ENCODE measurements around the gene MORN1.

The MORN1 gene

DNA sequence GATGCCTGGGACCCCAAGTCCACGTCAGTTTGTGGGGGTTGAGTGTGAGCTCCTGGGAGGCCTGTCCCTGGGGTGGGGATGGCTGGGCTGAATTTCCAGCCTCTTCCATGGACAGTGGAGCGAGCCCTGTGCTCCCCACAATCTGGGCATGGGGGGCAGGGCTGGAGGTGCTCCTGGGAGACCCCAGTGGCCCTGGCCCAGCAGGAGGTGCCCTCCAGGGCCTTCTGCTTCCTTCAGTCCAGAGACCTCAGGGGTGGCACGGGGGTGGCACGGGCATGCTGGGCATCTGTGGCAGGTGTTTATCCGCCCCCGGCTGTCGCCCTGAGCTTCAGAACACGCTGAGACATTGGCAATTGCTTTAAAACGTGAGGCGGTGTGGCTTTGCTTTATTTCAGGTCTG lies 40.9 kb downstream of the MORN1 start:
- no peak for DNase-seq (ENCODE audit: low read depth)

DNA sequence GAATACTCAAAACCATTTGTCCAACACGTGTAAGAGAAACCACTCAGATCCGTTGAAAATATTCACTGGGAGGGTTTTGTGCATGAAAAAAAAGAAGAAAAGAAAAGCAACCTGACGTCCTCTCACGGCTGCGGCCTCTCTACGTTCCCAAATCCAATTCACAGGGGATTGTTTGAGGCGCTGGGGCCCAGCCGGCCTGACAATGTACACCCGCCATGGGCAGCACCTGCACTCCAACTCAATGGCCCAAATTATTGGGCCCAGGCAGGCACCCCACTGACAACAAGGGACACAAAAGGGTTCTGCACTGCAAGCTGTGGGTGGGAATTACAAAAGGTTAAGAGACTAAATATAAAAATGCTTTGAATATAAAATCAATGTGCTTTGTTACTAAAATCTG lies 41.5 kb downstream of the MORN1 start:
- no peak for DNase-seq (ENCODE audit: low read depth)

DNA sequence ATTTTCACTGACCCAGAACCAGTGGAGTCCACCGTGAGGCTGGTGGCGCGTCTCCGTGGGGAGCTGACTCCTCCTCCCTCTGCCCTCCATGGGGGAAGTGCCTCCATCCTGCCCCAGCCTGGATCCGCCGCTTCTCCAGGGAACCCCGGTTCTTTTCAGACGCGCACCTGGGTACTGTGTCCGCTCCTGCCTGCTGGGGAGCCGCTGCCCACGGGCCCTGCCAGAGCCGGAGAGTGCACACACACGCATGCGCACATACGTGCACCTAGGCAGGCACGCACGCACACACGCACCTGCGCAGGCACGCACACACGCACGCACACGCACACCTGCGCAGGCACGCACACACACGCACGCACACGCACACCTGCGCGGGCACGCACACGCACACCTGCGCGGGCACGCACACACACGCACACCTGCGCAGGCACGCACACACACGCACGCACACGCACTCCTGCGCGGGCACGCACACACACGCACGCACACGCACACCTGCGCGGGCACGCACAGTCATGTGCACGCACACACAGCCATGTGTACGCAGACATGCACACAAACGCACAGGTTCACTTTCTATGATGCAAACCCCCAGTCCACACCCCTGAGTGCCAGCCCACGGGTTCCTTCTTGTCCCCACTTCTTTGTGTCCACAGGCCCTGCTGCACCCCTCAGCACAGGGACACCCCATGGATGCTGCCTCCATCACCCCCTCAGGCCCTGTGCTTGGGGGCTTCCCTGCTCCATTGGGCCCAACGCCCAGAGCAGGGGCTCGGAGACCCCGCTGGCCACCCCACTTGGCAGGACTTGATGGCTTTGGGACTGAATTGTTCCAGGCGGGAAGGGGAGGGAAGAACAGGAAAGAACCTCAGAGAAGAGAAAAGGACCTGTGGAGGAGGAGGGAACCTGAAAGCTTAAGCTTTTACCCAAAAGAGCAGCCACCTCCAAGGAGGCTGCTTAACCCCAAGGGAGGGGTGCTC lies 42.7 kb downstream of the MORN1 start:
- DNase-seq (ENCODE audit: low read depth) = no peak

DNA sequence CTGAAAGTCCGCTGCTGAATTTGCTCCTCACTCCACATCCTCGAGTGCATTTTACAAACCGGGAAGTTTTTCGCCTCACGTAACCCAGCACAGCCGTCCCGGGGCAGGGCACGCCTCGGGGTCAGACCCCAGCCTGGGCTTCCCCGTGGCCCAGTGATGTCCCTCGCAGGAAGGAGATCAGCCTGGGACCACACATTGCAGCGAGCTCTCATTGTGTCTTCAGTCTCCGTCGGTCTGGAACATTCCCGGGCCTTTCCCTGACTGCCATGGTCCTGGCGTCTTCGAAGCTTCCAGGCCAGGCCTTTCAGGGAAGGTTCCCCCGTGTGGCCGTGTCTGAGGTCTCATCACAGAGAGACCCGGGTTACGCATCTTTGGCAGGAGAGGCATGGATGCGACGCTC lies 43.5 kb downstream of the MORN1 start:
- no peak for DNase-seq (ENCODE audit: low read depth)

DNA sequence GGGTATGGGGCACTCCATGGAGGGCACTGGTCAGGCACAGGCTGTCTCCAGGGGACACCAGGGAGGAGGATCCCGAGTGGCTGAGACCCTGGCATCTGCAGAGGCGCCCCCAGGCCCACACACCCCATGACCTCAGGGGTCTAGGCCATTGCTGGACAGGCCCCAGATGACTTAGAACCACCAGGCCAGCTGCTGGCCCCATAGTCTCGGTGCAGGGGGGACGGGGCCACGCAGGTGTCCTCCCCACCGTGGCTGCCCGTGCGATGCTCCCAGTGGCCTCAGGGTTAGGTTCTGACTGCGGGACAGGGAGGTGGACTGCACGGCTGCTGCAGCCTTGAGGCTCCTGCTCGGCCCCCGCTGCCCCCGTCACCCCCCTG lies 44.0 kb downstream of the MORN1 start:
- DNase-seq (ENCODE audit: low read depth) = no peak

DNA sequence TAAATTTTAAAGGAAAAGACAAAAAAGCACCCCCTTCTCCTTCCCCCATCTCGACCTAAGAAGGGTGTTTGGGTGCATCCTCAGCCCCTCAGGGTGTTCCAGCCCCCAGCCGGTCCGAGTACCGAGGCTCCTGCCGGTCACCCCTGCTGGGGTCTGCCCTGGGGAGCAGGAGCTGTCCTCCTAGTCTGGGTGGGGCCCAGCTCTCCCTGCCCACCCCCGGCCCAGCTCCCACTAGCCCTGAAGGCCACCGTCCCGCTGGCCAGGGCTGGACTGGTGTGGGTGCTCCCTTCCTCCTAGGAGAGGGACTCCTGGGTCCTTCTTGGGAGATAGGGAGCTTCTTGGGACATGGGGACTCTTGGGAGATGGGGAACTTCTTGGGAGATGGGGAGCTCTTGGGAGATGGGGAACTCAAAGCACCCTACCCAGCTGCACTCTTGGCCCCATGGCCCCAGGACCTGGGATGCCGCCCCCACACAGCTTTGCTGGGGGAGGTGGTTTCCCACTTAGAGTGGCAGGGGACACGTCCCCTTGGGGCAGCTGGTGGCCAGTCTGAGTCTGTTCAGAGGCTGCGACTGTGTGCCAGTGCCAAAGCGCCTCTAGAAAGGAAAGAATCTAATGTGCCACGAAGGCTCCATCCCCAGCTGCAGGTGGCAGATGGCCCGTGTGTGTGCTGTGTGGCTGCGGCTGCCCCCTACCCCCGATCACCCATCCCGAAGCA lies 44.5 kb downstream of the MORN1 start:
- no peak for DNase-seq (ENCODE audit: low read depth)

DNA sequence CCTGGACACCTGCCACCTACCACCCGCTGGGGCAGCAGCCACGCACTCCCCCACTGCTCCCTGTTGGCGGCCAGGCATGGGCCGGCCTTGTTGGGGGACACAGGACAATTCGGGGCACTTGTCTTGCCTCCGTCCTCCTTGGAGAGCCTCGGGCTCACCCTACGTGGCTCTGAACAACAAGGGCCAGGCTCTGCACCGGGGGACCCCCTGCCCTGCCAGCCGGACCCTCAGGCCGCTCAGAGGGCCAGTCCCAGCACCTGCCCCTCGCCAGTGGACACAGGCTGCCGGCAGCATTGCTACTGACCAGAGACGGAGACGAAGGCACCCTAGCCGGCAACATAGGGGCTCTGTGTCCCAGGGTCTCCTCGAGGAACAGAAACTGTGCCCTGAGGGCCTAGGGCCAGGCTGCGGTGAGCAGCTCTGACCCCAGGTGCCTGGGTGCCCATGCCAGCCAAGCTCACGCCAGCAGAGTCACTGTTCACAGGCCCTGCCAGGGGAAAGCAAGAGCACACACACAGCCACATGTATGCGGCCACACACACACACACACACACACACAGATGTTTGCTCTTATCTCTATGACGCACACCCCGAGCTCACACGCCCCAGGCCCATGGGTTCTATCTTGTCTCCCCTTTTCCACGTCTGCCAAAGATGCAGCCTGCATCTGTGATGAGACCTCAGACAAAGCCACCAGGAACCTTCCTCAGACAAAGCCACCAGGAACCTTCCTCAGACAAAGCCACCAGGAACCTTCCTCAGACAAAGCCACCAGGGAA lies 45.9 kb downstream of the MORN1 start:
- no peak for DNase-seq (ENCODE audit: low read depth)

DNA sequence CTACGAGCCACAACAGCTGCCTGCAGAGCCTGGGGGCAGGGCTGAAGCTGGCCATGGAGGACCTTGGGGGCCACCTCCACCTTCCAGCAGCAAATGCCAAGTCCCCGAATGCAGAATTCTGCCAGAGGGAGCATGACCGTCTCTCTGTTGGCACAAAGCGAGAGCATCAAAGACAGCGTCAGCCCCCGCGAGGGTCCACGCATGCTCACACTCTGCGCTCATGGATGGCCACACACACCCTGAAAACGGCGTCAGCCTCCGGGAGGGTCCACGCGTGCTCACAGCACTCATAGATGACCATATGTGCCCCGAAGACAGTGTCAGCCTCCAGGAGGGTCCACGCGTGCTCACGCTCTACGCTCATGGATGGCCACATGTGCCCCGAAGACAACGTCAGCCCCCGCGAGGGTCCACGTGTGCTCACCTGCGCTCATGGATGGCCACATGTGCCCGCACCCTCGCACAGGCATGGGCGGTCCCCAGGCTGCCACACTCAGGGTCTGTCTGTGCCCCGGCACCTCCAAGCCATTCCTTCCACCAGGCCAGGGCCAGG lies 46.5 kb downstream of the MORN1 start:
- DNase-seq (ENCODE audit: low read depth) = no peak

DNA sequence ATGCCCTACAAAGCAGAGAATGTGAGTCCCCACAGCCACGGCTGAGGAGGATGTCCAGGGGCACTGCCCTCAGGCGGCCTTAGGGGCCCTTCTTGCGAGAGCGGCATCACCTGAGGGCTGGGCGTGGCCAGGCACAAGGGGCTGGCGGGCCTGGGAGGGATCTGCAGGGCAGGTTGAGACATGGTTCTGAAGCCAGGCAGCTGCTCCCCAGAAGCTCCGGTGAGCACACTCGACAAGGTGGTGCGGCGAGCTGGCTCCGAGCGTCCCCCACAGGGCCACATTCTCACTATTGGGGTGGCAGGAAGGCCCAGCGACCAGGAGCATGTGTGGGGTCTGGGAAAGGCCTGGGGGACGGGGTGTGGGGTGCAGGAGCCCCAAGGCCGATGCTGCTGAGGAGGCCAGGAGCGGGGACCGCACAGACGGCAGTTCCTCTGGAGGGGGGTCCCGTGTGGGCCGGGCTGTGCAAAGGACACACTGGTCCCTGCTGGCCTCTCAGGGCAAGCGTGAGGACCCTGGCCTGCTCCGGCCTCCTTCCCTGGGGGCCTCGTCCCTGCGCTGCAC lies 47.2 kb downstream of the MORN1 start:
- DNase-seq (ENCODE audit: low read depth) = no peak

DNA sequence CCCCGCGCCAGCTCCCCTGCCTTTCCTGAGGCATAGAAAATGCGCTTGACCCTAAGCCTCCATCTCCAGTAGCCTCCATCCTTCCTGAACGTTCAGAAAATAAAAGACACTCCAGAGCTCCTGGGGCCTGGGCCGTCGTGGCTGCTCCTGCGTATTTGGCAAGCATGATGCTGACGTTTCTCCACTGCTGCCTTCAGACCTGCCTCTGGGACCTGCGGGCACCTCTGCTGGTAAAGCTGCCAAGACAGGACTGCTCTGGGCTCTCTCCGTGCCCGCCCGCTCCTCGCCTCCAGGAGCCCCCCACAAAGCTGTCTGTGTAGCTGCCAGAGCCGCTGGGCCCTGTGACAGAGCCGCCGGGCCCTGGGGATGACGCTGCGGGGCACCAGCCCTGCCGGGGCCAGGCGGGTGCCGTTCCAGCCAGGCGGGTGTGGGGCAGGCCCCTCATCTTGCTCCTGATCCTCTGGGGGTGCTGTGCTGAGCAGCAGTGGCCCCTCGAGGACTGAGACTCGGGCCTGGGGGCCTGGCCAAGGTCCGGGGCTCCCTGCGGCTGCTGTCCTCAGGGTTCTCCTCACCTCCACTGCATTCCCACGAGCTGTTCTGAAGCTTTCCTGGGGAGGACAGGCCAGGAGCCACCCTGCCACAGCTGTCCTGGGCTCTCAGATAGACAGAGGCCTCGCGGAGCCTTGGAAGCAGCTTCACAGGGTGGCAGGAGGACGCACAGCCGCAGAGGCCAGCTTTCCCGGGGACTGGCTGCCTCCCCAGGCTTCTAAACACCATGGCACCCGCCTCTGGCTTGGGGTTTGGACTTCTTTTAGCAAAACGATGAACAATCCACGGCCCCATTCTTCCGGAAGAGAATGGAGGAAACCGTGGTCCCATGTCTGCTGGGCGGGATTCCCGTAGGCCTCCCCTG lies 48.1 kb downstream of the MORN1 start:
- no peak for DNase-seq (ENCODE audit: low read depth)

DNA sequence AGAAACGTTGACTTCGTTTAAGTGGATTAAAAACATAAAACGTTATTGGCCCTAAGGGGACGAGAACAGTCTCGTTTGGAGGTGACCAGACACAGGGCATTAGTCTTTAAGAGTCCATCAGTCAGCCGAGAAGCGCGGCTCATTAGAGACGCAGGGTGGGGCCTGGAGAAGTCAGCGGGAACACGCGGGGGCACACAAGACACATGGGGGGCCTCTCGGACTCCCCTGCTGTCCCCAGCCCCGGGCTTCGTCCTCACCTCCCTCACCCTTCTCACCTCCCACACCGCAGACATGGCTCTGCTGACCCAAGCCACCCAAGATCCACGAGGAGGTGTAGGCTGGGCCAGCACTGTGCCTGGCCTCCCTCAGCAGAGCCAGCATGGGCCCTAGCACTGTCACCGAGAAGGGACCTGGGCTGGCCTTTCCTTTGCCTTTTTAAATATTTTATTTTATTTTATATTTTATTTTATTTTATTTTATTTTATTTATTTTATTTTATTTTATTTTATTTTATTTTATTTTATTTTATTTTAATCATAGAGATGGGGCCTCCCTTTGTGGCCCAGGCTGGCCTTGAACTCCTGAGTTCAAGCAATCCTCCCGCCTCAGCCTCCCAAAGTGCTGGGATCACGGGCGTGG lies 48.9 kb downstream of the MORN1 start:
- DNase-seq (ENCODE audit: low read depth) = no peak

DNA sequence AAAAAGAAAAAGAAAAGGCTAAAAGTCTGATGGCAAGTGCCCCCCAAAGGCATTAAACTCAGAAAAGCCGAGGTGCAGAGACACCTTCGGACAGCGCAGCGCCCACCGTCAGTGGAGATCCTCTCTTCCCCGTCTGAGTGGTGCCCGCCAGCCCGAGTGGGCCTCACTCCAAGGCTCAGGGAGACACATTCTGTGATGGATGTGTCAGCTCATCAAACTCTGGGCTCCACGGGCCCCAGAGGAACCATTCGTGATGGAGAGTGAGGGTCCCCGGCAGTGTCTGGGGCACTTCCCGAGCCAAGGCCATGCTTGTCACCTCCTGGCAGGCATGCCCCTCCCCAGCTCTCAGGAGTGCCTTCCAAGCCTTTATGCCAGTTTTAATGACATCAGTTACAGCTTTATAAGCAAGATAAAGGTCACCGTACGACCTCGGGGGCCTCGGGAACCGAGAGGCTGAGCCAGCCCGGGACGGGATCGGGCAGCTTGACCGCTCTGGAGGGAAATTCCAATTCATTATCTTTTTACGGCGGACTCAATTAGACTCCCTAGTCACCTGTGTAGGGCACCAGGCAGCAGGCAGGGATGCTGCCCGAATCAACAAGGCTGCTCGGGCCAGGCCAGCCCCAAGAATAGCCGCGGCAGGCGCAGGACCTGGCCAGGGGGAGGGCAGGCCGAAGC lies 49.5 kb downstream of the MORN1 start:
- no peak for DNase-seq (ENCODE audit: low read depth)

DNA sequence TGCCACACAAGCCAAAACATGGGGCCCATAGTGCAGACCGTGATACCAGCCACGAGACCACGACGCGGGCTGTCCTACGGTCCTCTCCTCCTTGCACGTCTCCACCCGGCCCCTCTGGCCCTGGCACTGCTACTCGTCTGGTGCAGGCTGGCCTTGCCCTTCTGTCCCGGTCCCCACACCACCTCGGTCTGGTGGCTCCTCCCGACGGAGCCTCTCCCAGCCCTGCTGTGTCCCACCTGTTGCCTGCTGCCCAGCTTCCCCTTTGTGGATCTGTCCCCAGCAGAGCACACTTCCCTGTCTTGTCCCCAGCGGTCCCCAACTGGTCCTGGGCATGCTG lies 50.5 kb downstream of the MORN1 start:
- DNase-seq (ENCODE audit: low read depth) = no peak

DNA sequence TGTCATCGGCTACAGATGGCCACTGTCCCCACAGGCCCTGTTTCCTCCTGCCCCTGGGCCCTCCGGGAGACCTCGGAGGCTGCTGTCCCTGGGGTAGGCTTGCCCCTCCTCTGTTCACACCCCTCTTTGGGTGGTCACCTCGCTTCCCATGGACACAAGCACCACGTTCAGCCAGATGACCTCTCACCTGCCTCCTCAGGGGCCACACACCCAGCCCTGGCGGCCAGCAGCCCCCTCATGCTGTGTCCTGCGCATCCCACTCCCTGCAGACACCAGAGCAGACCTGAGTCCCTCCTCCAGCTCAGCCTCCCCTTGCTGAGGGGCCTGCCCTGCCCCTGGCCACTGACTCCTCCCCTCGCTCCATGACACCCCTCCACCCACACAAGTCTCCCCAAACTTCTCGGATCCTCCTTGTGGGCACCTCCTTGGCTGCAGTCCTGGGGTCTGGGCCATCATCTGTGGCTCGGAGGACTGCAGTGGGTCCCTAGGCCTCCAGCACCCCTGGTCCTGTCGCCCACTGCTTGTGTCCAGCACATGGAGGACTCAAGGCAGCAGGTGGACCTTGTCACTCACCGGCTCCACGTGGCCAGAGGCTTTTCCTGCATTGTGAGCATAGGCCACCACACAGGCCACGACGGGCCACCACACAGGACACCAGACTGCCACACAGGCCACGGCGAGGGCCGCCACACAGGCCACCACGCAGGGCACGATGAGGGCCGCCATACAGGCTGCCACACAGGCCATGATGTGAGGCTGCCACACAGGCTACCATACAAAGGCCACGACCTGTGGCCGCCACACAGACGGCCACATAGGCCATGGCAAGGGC lies 51.1 kb downstream of the MORN1 start:
- no peak for DNase-seq (ENCODE audit: low read depth)

DNA sequence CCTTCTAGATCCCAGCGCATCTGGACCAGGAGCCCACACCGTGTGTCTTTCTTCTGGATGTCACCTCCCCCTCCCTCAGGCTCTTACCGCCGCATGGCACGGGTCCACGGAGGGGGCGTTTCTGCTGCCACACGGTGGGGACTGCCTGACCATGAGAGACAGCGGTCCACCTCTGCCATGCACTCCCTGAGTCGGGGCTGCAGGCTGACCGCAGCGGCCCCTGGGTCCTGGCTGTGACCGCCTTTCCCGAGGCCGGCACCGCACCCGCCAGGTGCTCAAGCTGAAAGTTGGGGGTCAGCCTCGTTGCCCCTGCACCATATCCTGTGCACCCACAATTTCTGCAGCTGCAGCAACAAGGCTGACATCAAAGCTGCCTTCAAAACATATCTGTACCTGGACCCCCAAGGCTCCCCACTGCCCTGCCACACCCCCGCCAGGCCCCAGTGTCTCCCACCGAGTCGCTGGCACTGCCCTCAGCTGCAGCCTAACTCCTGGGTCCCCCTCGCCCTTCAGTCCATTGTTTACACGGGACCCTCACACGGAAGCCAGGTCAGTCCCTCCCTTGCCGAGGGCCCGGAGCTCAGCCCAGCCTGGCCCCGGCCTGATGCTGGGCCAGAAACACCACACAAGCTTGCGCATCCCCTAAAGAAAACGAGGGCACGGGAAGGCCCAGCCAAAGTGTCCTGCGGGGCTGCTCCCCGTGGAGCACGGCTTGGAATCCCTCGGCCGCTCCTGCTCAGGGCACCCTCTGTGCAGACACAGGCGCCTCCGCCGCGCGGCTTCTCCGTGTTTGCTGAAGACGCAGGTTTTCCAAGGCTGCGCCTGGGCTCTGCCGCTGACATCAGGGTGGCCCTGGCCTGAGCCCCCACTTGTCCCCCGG lies 51.9 kb downstream of the MORN1 start:
- DNase-seq (ENCODE audit: low read depth) = no peak

DNA sequence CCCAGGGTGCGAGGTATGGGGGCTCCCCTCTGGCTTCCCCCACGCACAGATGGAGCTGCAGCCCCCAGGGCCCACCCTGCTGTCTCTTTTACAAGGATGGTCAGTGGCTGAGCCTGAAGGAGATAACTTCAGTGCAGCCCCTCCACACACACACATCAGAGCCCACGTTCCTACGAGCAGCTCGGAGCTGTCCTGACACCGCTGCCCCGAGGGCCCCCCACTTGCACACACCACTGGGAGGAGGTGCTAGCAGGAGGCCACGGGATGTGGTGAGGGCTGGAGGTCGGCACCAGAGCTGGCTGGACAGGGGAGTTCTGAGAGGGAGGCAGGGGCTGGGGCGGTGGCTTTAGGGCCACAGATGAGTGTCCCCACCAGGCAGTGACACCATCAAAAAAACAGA lies 53.9 kb downstream of the MORN1 start:
- DNase-seq (ENCODE audit: low read depth) = no peak

DNA sequence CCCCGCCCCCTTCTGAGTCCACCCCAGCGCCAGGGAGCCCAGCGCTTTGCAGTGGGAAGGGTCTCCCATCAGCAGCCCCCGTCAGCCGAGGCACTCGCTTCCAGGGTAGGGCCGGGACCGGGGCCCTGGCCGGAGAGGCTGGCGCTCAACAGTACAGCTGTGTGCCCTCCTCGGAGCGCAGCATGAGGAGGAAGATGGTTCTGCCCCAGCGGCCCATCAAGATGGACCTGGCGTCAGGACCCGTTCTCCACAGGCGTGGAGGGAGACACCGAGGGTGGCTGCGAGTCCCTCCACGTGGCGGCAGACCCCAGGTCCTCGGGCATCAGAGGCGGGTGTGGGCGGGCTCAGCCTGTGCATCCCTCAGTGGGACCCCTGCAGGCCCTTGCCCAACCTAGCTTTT lies 54.3 kb downstream of the MORN1 start:
- DNase-seq (ENCODE audit: low read depth) = no peak

DNA sequence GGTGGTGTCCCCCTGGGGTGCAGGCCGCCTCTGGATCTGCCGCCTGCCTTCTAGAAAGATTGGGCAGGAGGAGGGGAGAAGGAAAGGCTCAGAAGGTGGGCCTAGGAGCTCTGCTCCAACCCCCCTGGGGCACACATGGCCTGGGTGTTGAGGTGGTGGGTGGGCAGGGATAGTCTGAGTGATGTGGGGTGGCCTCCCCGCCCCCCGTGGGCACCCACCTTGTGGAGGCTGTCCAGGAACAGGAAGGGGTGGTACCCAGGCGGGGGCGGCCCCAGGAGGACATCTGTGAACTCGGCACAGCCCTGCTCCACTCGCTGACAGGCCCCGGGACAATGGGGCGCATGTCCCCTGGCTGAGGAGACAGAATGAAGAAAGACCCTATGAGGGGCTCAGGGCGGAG lies 54.9 kb downstream of the MORN1 start:
- no peak for DNase-seq (ENCODE audit: low read depth)
